ENCODE data around the gene PIAS3. TPM values are rescaled to one million over a fixed set of nuclear protein-coding genes. Genes with fewer than 3 reads are reported as not detected.

Gene PIAS3
- total RNA-seq, 2 experiments from 2014 or later: 17.9 to 18.9 TPM

DNA sequence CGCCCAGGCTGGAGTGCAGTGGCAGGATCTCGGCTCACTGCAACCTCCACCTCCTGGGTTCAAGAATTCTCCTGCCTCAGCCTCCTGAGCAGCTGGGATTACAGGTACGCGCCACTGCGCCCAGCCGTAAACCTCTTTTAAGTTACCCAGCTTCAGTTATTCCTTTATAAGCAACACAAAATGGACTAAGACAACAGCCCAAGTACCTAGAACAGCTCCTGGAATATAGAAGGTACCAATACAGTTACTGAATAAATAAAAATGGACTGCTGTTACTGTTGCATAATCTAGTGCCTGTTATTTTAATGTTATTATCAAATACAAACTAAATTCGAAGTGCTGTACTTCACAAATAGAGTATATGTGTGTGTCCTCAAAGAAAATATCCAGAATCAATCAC lies 52.0 kb downstream of the PIAS3 start:
- Mint-ChIP-seq H3K27ac (no peak overlapping the region), H3K4me1 (ENCODE audit: low read depth) (peaks cover 36% of the 10 kb centered on the region)

GRCh38 chr1:145806408-145806807 lies 52.5 kb downstream of the PIAS3 start:
- TF ChIP-seq, protein P1, sequence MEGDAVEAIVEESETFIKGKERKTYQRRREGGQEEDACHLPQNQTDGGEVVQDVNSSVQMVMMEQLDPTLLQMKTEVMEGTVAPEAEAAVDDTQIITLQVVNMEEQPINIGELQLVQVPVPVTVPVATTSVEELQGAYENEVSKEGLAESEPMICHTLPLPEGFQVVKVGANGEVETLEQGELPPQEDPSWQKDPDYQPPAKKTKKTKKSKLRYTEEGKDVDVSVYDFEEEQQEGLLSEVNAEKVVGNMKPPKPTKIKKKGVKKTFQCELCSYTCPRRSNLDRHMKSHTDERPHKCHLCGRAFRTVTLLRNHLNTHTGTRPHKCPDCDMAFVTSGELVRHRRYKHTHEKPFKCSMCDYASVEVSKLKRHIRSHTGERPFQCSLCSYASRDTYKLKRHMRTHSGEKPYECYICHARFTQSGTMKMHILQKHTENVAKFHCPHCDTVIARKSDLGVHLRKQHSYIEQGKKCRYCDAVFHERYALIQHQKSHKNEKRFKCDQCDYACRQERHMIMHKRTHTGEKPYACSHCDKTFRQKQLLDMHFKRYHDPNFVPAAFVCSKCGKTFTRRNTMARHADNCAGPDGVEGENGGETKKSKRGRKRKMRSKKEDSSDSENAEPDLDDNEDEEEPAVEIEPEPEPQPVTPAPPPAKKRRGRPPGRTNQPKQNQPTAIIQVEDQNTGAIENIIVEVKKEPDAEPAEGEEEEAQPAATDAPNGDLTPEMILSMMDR (IDR thresholded peaks at IDR 0.05): no peak
- Mint-ChIP-seq H3K36me3 (ENCODE audit: low read depth) (peaks cover 5% of the 10 kb centered on the region), H3K27me3 (no peaks in the 10 kb centered on the region), H3K4me1 (ENCODE audit: low read depth) (peaks cover 39% of the 10 kb centered on the region), H3K27ac (no peak overlapping the region), H3K9me3 (no peaks in the 10 kb centered on the region), H3K4me3 (no peak overlapping the region)
- POLR2A ChIA-PET: interaction anchor here (1.6 kb wide), 1 partner anchor 18 kb away, joined by 4 read pairs; the partner anchor contains the start of genes POLR3C and RNF115
- intact Hi-C loops (cut with micrococcal nuclease): no loop called here
- no peak for ATAC-seq
- DNase-seq: no peak
- CTCF ChIA-PET: interaction anchor here (1.2 to 4.7 kb wide), 4 partner anchors 10 to 85 kb away, joined by 3 to 19 read pairs (median 4); partner anchors contain the start of gene NUDT17

More for the DNA sequence above, 52.0 kb downstream of the PIAS3 start:
- CTCF ChIA-PET: interaction anchor here (1.2 to 1.6 kb wide), 3 partner anchors 11 to 85 kb away, joined by 3 to 4 read pairs (median 4); no protein-coding TSS in a partner anchor
- ATAC-seq: no peak
- intact Hi-C loops (cut with micrococcal nuclease): no loop called here
- no peak overlapping the region for H3K4me3 Mint-ChIP-seq
- H3K36me3 Mint-ChIP-seq (ENCODE audit: low read depth): peaks cover 3% of the 10 kb centered on the region
- POLR2A ChIA-PET: interaction anchor here (1.6 kb wide), 1 partner anchor 17 kb away, joined by 4 read pairs; the partner anchor contains the start of genes POLR3C and RNF115
- DNase-seq: no peak
- no peaks in the 10 kb centered on the region for H3K27me3 Mint-ChIP-seq
- TF ChIP-seq, protein P1 (IDR thresholded peaks at IDR 0.05): no peak
- H3K9me3 Mint-ChIP-seq: no peaks in the 10 kb centered on the region

- POLR2A ChIA-PET: interaction anchor here (1.5 kb wide), 1 partner anchor 10 kb away, joined by 3 read pairs; no protein-coding TSS in a partner anchor
- peaks cover 5% of the 10 kb centered on the region for H3K36me3 Mint-ChIP-seq (ENCODE audit: low read depth)
- ATAC-seq (no peak), DNase-seq (no peak)
- no peaks in the 10 kb centered on the region for H3K27me3 Mint-ChIP-seq
- TF ChIP-seq, protein P1 (IDR thresholded peaks at IDR 0.05): no peak
- intact Hi-C loops (cut with micrococcal nuclease): no loop called here
- CTCF ChIA-PET: interaction anchor here (0.9 to 4.7 kb wide), 3 partner anchors 19 to 40 kb away, joined by 4 to 19 read pairs (median 5); partner anchors contain the start of gene NUDT17
- no peak overlapping the region for H3K4me3 Mint-ChIP-seq
- peaks cover 45% of the 10 kb centered on the region for H3K4me1 Mint-ChIP-seq (ENCODE audit: low read depth)
- H3K27ac Mint-ChIP-seq: no peak overlapping the region
- H3K9me3 Mint-ChIP-seq: no peaks in the 10 kb centered on the region
These were observed 53.8 kb downstream of the PIAS3 start for GRCh38 chr1:145805057-145805456.

- no peaks in the 10 kb centered on the region for H3K9me3 Mint-ChIP-seq
- peaks cover 9% of the 10 kb centered on the region for H3K36me3 Mint-ChIP-seq (ENCODE audit: low read depth)
- H3K4me3 Mint-ChIP-seq: no peak overlapping the region
- ATAC-seq: no peak
- ChIA-PET POLR2A (interaction anchor here (1.5 kb wide), 1 partner anchor 10 kb away, joined by 3 read pairs; no protein-coding TSS in a partner anchor), CTCF (interaction anchor here (1.5 to 4.7 kb wide), 2 partner anchors 18 to 40 kb away, joined by 5 to 19 read pairs; partner anchors contain the start of gene NUDT17)
- H3K27me3 Mint-ChIP-seq: no peaks in the 10 kb centered on the region
- DNase-seq: no peak
- H3K27ac Mint-ChIP-seq: no peak overlapping the region
- TF ChIP-seq, protein P1 (IDR thresholded peaks at IDR 0.05): no peak
- peaks cover 49% of the 10 kb centered on the region for H3K4me1 Mint-ChIP-seq (ENCODE audit: low read depth)
- intact Hi-C loops (cut with micrococcal nuclease): no loop called here
These were observed 54.4 kb downstream of the PIAS3 start for GRCh38 chr1:145804235-145805045.

GRCh38 chr1:145799806-145800205 lies 59.1 kb downstream of the PIAS3 start:
- ChIA-PET POLR2A (no interaction called here), CTCF (no interaction called here)
- Mint-ChIP-seq H3K27me3 (no peaks in the 10 kb centered on the region), H3K36me3 (ENCODE audit: low read depth) (peaks cover 46% of the 10 kb centered on the region), H3K4me1 (ENCODE audit: low read depth) (peaks cover 45% of the 10 kb centered on the region), H3K27ac (no peak overlapping the region), H3K4me3 (no peak overlapping the region), H3K9me3 (peaks cover 18% of the 10 kb centered on the region)
- no peak for DNase-seq
- intact Hi-C loops (cut with micrococcal nuclease): no loop called here
- TF ChIP-seq, protein P1 (IDR thresholded peaks at IDR 0.05): no peak
- no peak for ATAC-seq
